22Rv1 (cell line): Measurements from ENCODE around the gene JAKMIP3.

Experiments
- H3K27ac ChIP-seq: fragments of 450-650 bp; 2 replicates; pipeline ENCODE4 v1.5.1; 2017
- ZFX ChIP-seq: fragments of 450-650 bp; IDR thresholded peaks from 2 replicates; pipeline ENCODE4 v1.6.1; 2017; ENCODE audit warnings: antibody characterized with exemption, borderline replicate concordance
- TF ChIP-seq, protein P1 (sequence below): fragments of 450-650 bp; IDR thresholded peaks from 2 replicates; pipeline ENCODE4 v1.5.1; 2017; ENCODE audit warnings: mild to moderate bottlenecking

The JAKMIP3 gene

GRCh38 chr10:132043861-132044695 lies 21.7 kb upstream of the JAKMIP3 start:
- TF ChIP-seq ZFX: no peak
- TF ChIP-seq, protein P1, sequence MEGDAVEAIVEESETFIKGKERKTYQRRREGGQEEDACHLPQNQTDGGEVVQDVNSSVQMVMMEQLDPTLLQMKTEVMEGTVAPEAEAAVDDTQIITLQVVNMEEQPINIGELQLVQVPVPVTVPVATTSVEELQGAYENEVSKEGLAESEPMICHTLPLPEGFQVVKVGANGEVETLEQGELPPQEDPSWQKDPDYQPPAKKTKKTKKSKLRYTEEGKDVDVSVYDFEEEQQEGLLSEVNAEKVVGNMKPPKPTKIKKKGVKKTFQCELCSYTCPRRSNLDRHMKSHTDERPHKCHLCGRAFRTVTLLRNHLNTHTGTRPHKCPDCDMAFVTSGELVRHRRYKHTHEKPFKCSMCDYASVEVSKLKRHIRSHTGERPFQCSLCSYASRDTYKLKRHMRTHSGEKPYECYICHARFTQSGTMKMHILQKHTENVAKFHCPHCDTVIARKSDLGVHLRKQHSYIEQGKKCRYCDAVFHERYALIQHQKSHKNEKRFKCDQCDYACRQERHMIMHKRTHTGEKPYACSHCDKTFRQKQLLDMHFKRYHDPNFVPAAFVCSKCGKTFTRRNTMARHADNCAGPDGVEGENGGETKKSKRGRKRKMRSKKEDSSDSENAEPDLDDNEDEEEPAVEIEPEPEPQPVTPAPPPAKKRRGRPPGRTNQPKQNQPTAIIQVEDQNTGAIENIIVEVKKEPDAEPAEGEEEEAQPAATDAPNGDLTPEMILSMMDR: no peak
- no peak overlapping the region for H3K27ac ChIP-seq

DNA sequence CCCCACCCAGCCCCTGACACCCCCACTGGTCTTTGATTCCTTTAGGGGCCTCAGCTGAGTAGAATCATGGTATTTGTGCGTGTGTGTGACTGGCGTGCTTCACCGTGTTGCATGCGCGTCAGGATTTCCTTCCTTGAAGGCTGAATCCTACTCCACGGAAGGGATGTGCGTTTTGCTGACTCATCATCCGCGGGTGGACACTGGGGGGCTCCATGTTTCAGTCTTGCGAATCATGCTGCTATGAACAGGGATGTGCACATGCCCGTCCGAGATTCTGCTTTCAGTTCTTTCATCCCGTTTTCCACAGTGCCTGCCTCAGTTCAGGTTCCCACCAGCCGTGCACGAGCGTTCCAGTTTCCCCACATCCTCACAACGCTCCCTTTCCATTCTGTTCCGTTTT lies 20.9 kb upstream of the JAKMIP3 start:
- TF ChIP-seq, protein P1: no peak
- no peak for TF ChIP-seq ZFX
- H3K27ac ChIP-seq: no peak overlapping the region

GRCh38 chr10:132045324-132045723 lies 20.4 kb upstream of the JAKMIP3 start:
- TF ChIP-seq ZFX: no peak
- TF ChIP-seq, protein P1: no peak
- H3K27ac ChIP-seq: no peak overlapping the region

- no peak overlapping the region for H3K27ac ChIP-seq
- TF ChIP-seq, protein P1: no peak
- no peak for TF ChIP-seq ZFX
Observed at GRCh38 chr10:132047575-132048293, 18.0 kb upstream of the JAKMIP3 start.

- no peak overlapping the region for H3K27ac ChIP-seq
- no peak for TF ChIP-seq ZFX
- TF ChIP-seq, protein P1: no peak
Observed at GRCh38 chr10:132048294-132048667, 17.5 kb upstream of the JAKMIP3 start.

GRCh38 chr10:132050191-132050590 lies 15.6 kb upstream of the JAKMIP3 start:
- TF ChIP-seq, protein P1: no peak
- no peak for TF ChIP-seq ZFX
- no peak overlapping the region for H3K27ac ChIP-seq

GRCh38 chr10:132052124-132052523 lies 13.6 kb upstream of the JAKMIP3 start:
- TF ChIP-seq, protein P1: no peak
- no peak for TF ChIP-seq ZFX
- H3K27ac ChIP-seq: no peak overlapping the region
